ENCODE measurements around the gene ATAD3A.

The ATAD3A gene

GRCh38 chr1:1583347-1584010, 71.5 kb downstream of the ATAD3A start:
- no peak for DNase-seq (ENCODE audit: low read depth in 1 of 2, low spot score in 1 of 2)
- Histone ChIP-seq H3K4me3 (replicated peaks; ENCODE audit: insufficient read depth, low read length) (no peak overlapping the region), H3K27me3 (ENCODE audit: insufficient read depth, poor library complexity, severe bottlenecking) (no peaks in the 10 kb centered on the region), H3K27ac (replicated peaks) (no peak overlapping the region)
- TF ChIP-seq REST (IDR thresholded peaks at IDR 0.05; ENCODE audit: insufficient replicate concordance, low read depth) (no peak), CTCF (IDR thresholded peaks at IDR 0.05; ENCODE audit: insufficient read depth, low read length) (no peak), POLR2AphosphoS5 (IDR thresholded peaks at IDR 0.05; ENCODE audit: low read depth) (no peak), GABPA (IDR thresholded peaks at IDR 0.05; ENCODE audit: low read depth) (no peak), SPI1 (IDR thresholded peaks at IDR 0.05; ENCODE audit: borderline replicate concordance, low read depth) (no peak)
